ENCODE results near the gene SLFNL1. TPM values are rescaled to one million over a fixed set of nuclear protein-coding genes. Genes with fewer than 3 reads are reported as not detected.

SLFNL1 gene
- total RNA-seq, 1 experiment from 2014 or later, result 0.11 TPM

DNA sequence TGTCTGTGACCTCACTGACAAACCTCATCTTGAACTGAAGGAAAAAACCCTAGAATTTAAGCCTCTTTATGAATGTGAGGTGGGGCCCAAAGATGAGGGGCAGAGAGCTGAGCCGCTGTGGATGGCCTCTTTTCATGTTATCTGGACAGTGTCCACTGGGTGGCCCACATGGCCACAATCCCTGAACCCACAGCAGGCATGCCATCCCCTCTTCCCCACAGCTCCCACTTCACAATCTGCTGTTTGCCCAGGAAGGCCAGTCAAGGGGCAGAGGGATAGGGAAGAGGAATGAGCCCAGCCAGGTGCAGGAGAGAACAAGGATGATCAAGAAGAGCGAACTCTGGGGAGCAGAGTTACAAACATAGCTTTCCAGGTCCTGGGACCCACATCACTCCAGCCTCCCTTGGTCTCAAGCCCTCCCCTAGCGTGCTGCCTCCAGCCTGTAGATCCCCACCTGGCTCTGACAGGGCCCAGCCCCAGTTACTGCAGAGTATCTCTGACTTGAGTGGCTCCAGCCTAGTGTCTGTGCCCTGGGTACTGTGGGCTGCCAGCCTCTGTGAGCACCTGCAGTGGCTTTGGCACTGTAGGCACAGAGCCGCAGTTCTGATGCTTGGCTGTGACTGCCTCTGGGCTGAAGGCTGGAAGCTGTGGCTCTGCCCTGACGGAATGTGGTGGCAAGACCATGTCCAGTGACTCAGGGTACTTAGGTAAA is 1.9 kb upstream of the SLFNL1 start:
- no peak for DNase-seq
- H3K79me2 ChIP-seq (ENCODE audit: insufficient read depth, low read length), result no peaks in the 10 kb centered on the region
- peaks cover 23% of the 10 kb centered on the region for H3K27me3 Mint-ChIP-seq (ENCODE audit: low read depth)

More for the DNA sequence above, 1.9 kb upstream of the SLFNL1 start:
- Histone ChIP-seq H2BK15ac (ENCODE audit: low read depth, low read length) (no peak overlapping the region), H3T11ph (ENCODE audit: low read length) (no peak overlapping the region), H2AFZ (ENCODE audit: low read length) (no peak overlapping the region), H3K23me2 (ENCODE audit: insufficient read length, low read depth, low read length, poor library complexity, severe bottlenecking) (no peaks in the 10 kb centered on the region), H3K14ac (ENCODE audit: insufficient read depth, low read length) (no peak overlapping the region; the same call in 1 of the 2 replicates), H2BK12ac (ENCODE audit: insufficient read length, low read depth, low read length) (no peak overlapping the region), H3K56ac (ENCODE audit: insufficient read length, low read depth, low read length) (no peak overlapping the region), H3K9ac (ENCODE audit: extremely low read depth, insufficient read length, low read length) (no peak overlapping the region), H3K4ac (ENCODE audit: low read depth, low read length) (no peak overlapping the region), H2BK120ac (ENCODE audit: low read depth, low read length, poor library complexity, severe bottlenecking) (no peak overlapping the region), H4K20me1 (ENCODE audit: control insufficient read depth, insufficient read depth, insufficient read length) (no peaks in the 10 kb centered on the region), H3K9me3 (ENCODE audit: control insufficient read depth, low read depth, low read length) (no peaks in the 10 kb centered on the region), H3K4me2 (ENCODE audit: insufficient read depth, insufficient read length, low read length) (no peak overlapping the region), H3K79me1 (ENCODE audit: insufficient read depth, low read depth, low read length, poor library complexity, severe bottlenecking) (no peaks in the 10 kb centered on the region), H4K5ac (ENCODE audit: insufficient read length, low read depth, low read length) (no peak overlapping the region), H3K27me3 (ENCODE audit: insufficient read depth, low read length) (no peaks in the 10 kb centered on the region), H3K4me1 (ENCODE audit: insufficient read depth, low read length) (no peaks in the 10 kb centered on the region), H2BK5ac (ENCODE audit: insufficient read length, low read length) (no peak overlapping the region), H3K18ac (ENCODE audit: insufficient read length, low read depth, low read length) (no peak overlapping the region), H3K23ac (ENCODE audit: insufficient read length, low read depth, low read length) (no peak overlapping the region), H4K91ac (ENCODE audit: insufficient read length, low read depth, low read length) (no peak overlapping the region), H2BK20ac (ENCODE audit: low read depth, low read length, poor library complexity, severe bottlenecking) (no peak overlapping the region), H3K27ac (ENCODE audit: insufficient read length, low read depth, low read length) (no peak overlapping the region), H4K8ac (replicated peaks; ENCODE audit: insufficient read length, low read depth, low read length) (no peak overlapping the region), H2AK5ac (ENCODE audit: insufficient read length, low read length) (no peak overlapping the region)
- WGBS (ENCODE audit: extremely low coverage, insufficient read length, low lambda C conversion rate), result no CpG with 5 or more reads among the region's 5 CpGs
- Mint-ChIP-seq H3K9me3 (no peaks in the 10 kb centered on the region), H3K4me3 (no peak overlapping the region), H3K4me1 (peaks cover 12 to 16% of the 10 kb centered on the region in 2 experiments), H3K36me3 (ENCODE audit: insufficient read depth in 1 of 3, low read depth in 3 of 3) (peaks cover 9 to 23% (median 21%) of the 10 kb centered on the region in 3 experiments; a peak in 6 of 7 replicates), H3K27ac (no peak overlapping the region)
- TF ChIP-seq, protein P1, sequence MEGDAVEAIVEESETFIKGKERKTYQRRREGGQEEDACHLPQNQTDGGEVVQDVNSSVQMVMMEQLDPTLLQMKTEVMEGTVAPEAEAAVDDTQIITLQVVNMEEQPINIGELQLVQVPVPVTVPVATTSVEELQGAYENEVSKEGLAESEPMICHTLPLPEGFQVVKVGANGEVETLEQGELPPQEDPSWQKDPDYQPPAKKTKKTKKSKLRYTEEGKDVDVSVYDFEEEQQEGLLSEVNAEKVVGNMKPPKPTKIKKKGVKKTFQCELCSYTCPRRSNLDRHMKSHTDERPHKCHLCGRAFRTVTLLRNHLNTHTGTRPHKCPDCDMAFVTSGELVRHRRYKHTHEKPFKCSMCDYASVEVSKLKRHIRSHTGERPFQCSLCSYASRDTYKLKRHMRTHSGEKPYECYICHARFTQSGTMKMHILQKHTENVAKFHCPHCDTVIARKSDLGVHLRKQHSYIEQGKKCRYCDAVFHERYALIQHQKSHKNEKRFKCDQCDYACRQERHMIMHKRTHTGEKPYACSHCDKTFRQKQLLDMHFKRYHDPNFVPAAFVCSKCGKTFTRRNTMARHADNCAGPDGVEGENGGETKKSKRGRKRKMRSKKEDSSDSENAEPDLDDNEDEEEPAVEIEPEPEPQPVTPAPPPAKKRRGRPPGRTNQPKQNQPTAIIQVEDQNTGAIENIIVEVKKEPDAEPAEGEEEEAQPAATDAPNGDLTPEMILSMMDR (conservative IDR thresholded peaks at IDR 0.05), result peak; percentile 45; the same call in 2 of the 3 replicates

Measured in H9 (cell line).